Stimulated activated CD8-positive, alpha-beta memory T cell treated with anti-CD3 and anti-CD28 coated beads, Interleukin-12 subunit alpha, Interleukin-12 subunit beta, amount 100 ng/mL, for 24 hours (primary cell): Measurements from ENCODE around the gene FAM3A.
"Not testable (repeated sequence)": the region's sequence is repeated elsewhere in the genome, so short reads cannot be mapped to it uniquely, and the experiment has no call there.

Experiments used
- DNase-seq: peaks from one replicate; pipeline ENCODE4 v3.0.0-alpha.2; 2020; ENCODE audit errors: extremely low read depth

Gene FAM3A

GRCh38 chrX:154505734-154506133 lies 10.3 kb downstream of the FAM3A start:
- no peak for DNase-seq

GRCh38 chrX:154502989-154503388 lies 13.0 kb downstream of the FAM3A start:
- no peak for DNase-seq

- DNase-seq = no peak
Measured at GRCh38 chrX:154502098-154502497, 13.9 kb downstream of the FAM3A start.

DNA sequence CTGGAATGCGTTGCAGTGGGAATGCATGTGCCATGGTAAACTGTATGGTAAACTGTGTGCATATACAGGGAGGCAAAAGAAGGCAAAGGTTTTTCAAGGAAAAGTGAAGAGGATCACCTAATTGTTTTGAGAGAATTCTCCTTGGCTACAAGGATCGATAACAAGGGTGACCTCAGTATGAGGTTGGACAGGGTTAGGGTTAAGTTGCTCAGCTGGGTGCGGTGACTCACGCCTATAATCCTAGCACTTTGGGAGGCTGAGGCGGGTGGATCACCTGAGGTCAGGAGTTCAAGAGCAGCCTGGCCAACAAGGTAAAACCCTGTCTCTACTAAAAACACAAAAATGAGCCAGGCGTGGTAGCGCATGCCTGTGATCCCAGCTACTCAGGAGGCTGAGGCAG lies 14.6 kb downstream of the FAM3A start:
- not testable (repeated sequence) for DNase-seq

DNA sequence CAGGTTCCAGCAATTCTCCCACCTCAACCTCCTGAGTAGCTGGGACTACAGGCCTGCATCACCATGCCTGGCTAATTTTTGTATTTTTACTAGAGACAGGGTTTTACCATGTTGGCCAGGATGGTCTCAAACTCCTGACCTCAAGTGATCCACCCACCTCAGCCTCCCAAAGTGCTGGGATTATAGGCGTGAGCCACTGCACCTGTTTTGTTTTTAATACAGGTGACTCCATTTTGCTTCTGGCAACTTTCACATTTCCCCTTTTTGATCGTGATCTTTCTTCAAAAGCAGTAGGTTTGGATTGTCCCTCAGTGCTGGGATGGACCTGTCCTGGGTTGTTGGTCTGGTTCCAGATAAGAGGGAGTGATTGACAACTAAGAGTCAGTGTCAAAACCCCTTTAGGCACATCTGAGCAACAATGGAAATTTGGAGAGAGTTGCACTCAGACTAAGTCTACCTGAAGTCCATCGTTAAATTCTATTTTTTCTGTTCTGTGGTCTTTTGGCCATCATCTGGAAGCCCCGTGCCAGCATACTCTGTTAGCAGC lies 19.4 kb downstream of the FAM3A start:
- not testable (repeated sequence) for DNase-seq

DNA sequence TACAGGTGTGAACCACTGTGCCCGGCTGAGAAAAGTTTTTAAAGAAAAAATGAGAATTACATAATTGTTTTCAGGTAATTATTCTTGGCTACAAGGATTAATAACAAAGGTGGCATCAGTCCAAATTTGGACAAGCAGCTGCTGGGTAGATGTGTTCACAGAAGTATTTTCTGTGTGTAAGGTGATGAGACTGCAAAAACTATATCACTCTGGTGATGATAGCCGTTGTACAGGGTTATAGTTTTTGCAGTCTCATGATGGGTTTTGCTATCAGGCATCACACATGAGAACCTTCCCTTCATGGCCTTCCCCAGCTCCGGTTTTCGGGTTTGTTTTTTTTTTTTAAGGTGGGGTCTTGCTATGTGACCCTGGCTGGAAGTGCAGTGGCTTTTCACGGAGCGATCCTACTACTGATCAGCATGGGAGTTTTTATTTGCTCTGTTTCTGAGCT lies 20.5 kb downstream of the FAM3A start:
- DNase-seq = no peak

- DNase-seq = no peak
Measured at GRCh38 chrX:154494715-154495114, 21.3 kb downstream of the FAM3A start.

DNA sequence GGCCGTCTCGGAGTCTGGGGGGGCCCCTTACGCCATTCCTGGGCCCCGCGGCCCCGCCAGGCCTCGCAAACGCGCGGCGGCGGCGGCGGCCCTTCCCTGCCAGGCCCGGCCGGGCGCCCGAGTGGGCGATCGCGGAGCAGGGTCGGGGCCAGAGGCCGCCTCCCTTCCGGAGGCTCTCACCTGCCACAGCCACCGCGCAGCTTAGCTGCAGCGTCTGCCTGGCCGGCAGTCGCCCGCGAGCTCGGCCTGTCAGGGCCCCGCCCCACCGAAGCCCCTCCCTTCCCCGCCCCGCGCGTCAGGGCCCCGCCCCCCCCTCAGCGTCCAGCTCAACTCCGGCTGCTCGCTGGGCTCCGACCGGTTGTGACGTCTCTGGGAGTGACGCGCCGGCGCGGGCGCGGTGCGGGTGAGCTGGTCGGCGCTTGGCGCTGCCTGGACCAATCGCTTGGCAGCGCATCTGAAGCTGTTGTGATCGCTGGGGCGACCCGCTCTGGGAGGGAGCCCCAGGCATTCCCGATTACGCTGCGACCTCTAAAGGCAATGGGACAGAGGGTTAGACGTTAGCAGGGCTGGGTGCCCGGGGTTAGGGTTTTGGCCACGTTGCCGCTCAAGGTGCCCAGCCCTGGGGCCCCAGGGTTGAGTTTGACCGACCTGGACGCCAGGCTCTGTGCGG lies 25.5 kb downstream of the FAM3A start, which contains the start of gene SLC10A3:
Gene SLC10A3 (minus strand): TSS at position 216 of the 670 bp plus-strand sequence. CDS start 1,689 bp downstream, outside the sequence.
- peak; percentile 69 for DNase-seq

GRCh38 chrX:154490021-154490413 lies 26.0 kb downstream of the FAM3A start:
- no peak for DNase-seq

GRCh38 chrX:154489182-154489581 lies 26.9 kb downstream of the FAM3A start:
- DNase-seq = no peak

- DNase-seq = no peak
Measured at GRCh38 chrX:154488336-154489075, 27.5 kb downstream of the FAM3A start.

DNA sequence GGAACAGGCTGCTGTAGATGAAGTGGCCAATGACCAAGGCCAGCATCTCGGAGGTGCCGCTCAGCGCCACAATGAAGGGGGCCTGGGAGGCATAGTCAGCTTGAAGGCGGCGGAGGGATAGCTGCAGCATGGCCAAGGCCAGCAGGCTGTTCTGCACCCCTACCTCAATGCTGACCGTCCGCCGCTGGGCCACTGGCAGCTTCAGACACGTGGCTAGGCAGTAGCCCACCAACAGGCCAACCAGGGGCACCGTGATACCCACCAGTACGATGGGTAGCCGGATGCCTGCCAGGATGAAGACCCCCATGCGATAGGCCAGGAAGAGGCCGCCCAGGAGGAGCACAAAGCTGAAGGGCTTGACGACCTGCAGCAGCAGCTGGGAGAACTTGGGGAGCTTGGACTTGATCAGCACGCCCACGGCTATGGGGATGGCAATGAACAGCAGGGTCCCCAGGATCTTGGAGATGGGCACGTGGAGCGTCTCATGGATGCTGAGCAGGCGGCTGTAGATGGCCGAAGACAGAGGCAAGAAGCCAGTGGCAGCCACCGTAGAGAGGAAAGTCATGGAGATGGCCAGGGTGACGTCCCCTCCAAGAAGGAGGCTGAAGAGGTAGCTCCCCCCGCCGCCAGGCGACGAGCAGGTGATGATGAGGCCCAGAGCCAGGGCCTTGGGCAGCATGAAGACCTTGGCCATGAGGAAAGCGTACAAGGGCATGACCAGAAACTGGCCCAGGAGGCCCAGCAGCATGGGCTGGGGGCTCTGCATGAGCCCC lies 28.3 kb downstream of the FAM3A start:
- no peak for DNase-seq

DNA sequence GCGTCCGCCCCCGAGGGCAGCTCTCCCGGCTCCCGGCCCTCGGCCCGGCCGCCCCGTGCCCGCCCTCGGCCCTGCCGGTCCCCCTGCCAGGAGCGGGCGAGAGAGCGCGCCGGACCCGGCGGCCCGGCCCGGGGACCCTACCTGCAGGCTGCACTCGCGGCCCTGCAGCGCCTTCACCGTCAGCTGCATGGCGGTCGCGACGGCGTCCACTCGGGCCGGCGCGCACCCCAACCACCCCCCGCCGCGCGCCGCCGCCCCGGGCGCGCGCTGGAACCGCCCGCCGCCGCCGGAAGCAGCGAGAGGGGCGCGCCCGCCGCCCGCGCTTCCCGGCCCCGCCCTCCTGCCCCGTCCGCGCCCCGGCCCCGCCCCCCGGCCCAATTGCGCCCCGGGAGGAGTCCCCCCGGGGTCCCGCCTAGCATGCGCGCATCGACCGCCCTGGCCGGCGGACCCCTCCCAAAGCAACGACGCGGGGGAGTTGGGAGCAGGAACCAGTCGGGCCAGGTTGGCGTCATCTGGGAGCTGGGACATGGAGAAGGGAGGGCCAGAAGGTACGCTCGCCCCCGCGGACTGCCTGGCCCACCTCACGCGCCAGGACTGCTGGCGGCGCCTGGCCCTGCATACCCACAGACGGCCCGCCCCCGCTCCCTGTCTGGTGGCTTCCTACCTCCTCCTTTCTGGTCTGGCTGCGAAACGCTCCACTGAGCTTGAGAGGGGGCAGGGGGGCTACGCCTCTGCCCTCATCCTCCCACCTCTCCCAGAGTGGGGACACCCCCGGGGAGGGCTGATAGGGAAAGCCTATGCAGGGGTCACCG lies 29.4 kb downstream of the FAM3A start, which contains the start of gene UBL4A:
Gene UBL4A (minus strand): TSS at position 220 of the 812 bp plus-strand sequence. CDS start 31 bp downstream, at position 189.
- DNase-seq = no peak

GRCh38 chrX:154486052-154486395 lies 30.0 kb downstream of the FAM3A start:
- DNase-seq = no peak

DNA sequence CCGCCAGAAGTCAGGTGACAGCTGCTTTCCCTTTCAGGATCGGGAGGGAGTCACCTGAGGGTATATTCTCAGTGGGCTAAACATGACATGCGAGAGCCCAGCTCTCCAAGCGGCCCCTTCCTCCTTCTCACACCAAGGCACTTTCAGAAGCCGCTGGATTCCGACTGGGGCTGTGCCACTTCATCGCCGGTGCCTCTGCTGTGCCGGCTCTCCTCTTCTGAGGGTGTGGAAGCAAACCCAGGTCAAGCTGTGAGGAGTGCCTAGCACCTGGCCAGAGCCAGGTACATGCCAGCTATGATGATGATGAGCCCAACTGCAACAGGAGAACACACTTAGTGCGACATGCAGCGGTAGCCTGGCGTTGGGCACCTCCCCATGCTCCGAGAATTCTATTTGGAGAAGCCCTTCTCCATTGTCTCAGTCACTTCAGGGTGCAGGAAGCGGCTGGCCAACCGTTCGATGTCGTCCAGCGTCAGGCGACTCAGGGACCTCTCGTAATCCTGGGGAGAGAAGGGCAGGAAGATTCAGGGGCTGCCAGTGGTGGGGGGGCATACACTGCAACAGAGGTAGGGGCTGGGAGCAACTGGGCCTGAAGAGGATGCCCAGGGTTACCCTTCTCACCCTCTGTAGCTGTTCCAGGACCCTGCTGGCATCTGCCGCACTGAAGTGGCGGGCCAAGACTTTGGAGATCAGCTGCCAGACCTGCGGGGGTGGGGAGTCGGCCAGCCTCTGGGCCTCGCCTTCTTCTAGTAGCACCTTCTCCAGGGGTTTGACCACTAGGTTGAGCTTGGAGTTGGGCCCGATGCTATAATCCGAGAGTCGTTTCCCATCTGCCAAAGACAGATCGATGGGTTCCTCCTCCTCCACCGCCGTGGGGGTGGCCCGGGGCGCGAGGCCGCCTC lies 30.6 kb downstream of the FAM3A start:
- DNase-seq = no peak

GRCh38 chrX:154484255-154485149 lies 31.5 kb downstream of the FAM3A start:
- DNase-seq = no peak

DNA sequence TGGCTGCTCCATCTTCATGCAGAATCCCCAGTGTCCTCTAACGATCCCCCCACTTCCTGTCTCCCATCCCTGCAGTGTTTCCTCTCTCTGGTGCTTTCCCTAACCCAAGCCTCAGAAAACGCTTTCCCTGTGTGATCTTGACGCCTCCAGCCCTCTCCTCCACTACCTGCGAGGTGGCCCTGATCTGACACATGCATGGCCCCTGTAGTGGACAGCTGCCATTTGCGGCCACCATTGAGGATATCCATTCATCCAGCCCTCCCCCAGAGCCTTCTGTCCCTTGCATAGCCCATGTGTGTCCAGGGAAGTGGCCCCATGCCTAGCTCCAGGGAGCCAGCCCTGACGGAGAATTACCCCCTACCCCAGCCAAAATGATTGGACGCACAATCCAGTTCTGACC lies 32.7 kb downstream of the FAM3A start:
- DNase-seq = no peak

DNA sequence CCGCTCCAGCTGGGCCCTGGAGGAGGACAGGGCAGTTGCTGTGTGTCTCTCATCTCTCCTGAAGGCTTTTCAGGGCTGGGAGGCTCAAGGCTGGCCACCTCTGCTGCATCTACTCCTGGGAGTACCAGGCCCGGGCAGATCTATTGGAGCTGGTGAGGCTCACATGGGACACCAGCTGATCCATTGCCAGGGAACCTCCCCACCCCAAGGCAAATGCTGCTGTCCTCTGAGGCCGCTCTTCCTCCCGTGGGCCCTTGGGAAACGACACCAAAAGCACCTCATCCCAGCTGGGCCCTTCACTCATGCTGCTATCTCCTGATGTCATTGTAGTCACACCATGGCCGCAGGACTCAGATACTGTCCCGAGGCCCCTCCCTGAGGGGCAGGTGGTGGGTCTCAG lies 33.2 kb downstream of the FAM3A start:
- DNase-seq = no peak

DNA sequence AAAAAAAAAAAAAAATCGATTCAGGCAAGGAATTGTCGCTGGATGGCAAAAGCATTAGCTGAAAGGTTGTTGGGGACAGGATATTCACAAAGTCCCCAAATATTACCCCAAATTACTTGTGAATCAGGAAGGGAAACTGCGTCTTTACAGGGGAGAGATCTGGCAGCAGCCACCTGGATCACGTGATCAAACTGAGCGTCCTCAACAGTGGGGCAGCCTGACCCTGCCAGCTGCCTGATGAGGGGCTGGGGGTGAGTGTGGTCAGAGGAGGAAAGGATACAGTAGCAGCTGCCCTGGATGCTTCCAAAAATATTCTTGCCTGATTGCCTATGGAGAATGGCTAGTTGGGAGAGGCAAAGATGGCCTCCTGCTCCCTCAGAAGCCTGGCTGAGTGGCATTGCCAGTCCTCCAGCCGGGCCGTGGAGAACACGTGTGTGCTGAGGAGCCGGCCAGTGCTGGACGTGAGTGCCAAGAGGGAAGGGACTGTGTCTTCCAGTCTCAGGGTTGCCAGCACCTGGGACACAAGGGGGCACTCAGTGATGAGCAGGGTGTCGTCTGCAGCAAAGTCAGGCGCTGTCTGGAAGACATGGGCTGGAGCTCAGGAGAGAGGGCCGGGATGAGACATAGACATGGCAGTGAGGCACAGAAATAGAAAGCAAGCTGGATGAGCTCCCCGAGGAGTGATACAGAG lies 34.0 kb downstream of the FAM3A start:
- no peak for DNase-seq
